Subcutaneous adipose tissue (tissue), 4 donors: ENCODE data around the gene CTPS2. TPM values are rescaled to one million over a fixed set of nuclear protein-coding genes. Genes with fewer than 3 reads are reported as not detected.

Source experiments
- CTCF ChIP-seq: fragments of 450-650 bp; IDR thresholded peaks from one replicate; pipeline ENCODE4 v1.5.1; 2016; ENCODE audit warnings: low read depth, mild to moderate bottlenecking, control low read depth, antibody characterized with exemption, moderate library complexity
- total RNA-seq, 4 donors: library from RNA; depleted of rRNA; stranded (reverse); fragments of >200 nt; gene quantifications; one replicate each; pipeline ENCODE4 v1.1.0, GENCODE V29; 2016

The CTPS2 gene
- total RNA-seq, 4 donors from 2014 or later = 13.4 to 21.8 (median 18.5) TPM

- no peak for TF ChIP-seq CTCF
These were observed 7.1 kb downstream of the CTPS2 start for GRCh38 chrX:16705370-16705769.

- no peak for TF ChIP-seq CTCF
These were observed 9.5 kb downstream of the CTPS2 start for GRCh38 chrX:16702700-16703599.

GRCh38 chrX:16700734-16701133 is 11.7 kb downstream of the CTPS2 start:
- no peak for TF ChIP-seq CTCF

GRCh38 chrX:16699389-16699788 is 13.1 kb downstream of the CTPS2 start:
- TF ChIP-seq CTCF = no peak

- TF ChIP-seq CTCF = no peak
These were observed 15.5 kb downstream of the CTPS2 start for GRCh38 chrX:16696956-16697355.

- no peak for TF ChIP-seq CTCF
These were observed 17.3 kb downstream of the CTPS2 start for GRCh38 chrX:16695079-16695676.

GRCh38 chrX:16687514-16687913 is 25.0 kb downstream of the CTPS2 start:
- no peak for TF ChIP-seq CTCF
